BJ (cell line): ENCODE data around the gene HMOX2. TPM values are rescaled to one million over a fixed set of nuclear protein-coding genes. Genes with fewer than 3 reads are reported as not detected.

Experiments
- CTCF ChIA-PET: fragments of 350-600 bp; formaldehyde crosslinking; extraction: SDS; loops from one replicate; lab custom pipeline; 2021; ENCODE audit warnings: antibody characterized with exemption, inconsistent platforms; lab: Yijun Ruan, JAX
- POLR2A ChIA-PET: fragments of 300-600 bp; sonication (Branson Sonifier 250); formaldehyde crosslinking; extraction: SDS; loops from one replicate; lab custom pipeline; 2021; ENCODE audit warnings: antibody characterized with exemption; lab: Charles Lee
- DNase-seq: peaks from one replicate; pipeline ENCODE4 v3.0.0-alpha.2; 2011; ENCODE audit warnings: low read depth
- H3K27me3 ChIP-seq: 2 replicates; pipeline ENCODE4 v1.6.0; 2011; ENCODE audit warnings: low read length; ENCODE audit not compliant: control insufficient read depth, insufficient read depth
- H3K36me3 ChIP-seq: 2 replicates; pipeline ENCODE4 v1.5.1; 2011; ENCODE audit warnings: low read length; ENCODE audit not compliant: control insufficient read depth, insufficient read depth
- H3K4me3 ChIP-seq: 2 replicates; pipeline ENCODE4 v1.5.1; 2011; ENCODE audit warnings: low read depth, mild to moderate bottlenecking, control low read depth, low read length
- polyA plus RNA-seq: library from polyadenylated mRNA; depleted of rRNA; stranded (reverse); fragments of >200 nt; gene quantifications from 2 replicates; pipeline ENCODE4 v1.2.3, GENCODE V29; 2011
- TF ChIP-seq, protein P1 (sequence below): IDR thresholded peaks from 2 replicates; pipeline ENCODE4 v1.5.1; 2011; ENCODE audit warnings: low read depth, mild to moderate bottlenecking, control low read depth, inconsistent platforms, low read length, moderate library complexity; ENCODE audit not compliant: insufficient read depth

The HMOX2 gene
- polyA plus RNA-seq, 1 experiment = 59.5 TPM

GRCh38 chr16:4507588-4508345 lies 31.6 kb downstream of the HMOX2 start:
- no peak overlapping the region for H3K4me3 ChIP-seq
- POLR2A ChIA-PET = no interaction called here
- CTCF ChIA-PET = interaction anchor here (0.6 to 6.8 kb wide), 16 partner anchors 9 to 131 kb away, joined by 3 to 110 read pairs (median 4); partner anchors contain the start of gene HMOX2
- H3K36me3 ChIP-seq = peaks cover 37% of the 10 kb centered on the region
- H3K27me3 ChIP-seq = no peaks in the 10 kb centered on the region
- TF ChIP-seq, protein P1, sequence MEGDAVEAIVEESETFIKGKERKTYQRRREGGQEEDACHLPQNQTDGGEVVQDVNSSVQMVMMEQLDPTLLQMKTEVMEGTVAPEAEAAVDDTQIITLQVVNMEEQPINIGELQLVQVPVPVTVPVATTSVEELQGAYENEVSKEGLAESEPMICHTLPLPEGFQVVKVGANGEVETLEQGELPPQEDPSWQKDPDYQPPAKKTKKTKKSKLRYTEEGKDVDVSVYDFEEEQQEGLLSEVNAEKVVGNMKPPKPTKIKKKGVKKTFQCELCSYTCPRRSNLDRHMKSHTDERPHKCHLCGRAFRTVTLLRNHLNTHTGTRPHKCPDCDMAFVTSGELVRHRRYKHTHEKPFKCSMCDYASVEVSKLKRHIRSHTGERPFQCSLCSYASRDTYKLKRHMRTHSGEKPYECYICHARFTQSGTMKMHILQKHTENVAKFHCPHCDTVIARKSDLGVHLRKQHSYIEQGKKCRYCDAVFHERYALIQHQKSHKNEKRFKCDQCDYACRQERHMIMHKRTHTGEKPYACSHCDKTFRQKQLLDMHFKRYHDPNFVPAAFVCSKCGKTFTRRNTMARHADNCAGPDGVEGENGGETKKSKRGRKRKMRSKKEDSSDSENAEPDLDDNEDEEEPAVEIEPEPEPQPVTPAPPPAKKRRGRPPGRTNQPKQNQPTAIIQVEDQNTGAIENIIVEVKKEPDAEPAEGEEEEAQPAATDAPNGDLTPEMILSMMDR = no peak
- DNase-seq = no peak

DNA sequence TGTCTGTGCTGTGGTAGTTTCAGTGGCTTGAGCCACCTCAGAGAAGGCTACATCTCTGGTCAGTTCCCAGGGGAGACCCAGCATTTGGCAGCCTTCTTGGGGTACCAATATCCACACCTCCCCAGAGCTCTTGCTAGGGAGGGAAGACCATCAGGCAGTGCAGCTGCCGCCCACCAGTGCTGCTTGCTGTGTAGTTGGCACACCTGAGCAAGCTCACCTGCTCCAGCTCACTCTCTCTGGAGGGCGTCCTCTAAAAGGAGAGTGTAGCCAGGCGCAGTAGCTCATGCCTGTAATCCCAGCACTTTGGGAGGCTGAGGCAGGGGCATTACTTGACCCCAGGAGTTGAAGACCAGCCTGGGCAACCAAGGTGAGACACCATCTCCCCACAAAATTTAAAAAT lies 32.6 kb downstream of the HMOX2 start:
- ChIA-PET CTCF (interaction anchor here (0.6 to 6.8 kb wide), 8 partner anchors 8 to 108 kb away, joined by 3 to 110 read pairs (median 14); partner anchors contain the start of gene HMOX2), POLR2A (no interaction called here)
- Histone ChIP-seq H3K27me3 (no peaks in the 10 kb centered on the region), H3K4me3 (no peak overlapping the region), H3K36me3 (peaks cover 42% of the 10 kb centered on the region)
- DNase-seq = no peak
- TF ChIP-seq, protein P1 = no peak

DNA sequence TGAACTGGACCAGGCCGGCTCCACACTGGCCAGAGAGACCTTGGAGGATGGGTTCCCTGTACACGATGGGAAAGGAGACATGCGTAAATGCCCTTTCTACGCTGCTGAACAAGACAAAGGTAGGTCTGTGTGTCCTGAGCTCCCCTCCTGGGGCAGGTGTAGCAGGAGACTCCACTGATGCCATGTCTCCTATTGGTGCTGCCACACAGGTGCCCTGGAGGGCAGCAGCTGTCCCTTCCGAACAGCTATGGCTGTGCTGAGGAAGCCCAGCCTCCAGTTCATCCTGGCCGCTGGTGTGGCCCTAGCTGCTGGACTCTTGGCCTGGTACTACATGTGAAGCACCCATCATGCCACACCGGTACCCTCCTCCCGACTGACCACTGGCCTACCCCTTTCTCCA lies 33.2 kb downstream of the HMOX2 start:
- peaks cover 42% of the 10 kb centered on the region for H3K36me3 ChIP-seq
- CTCF ChIA-PET = interaction anchor here (1.0 to 6.8 kb wide), 5 partner anchors 7 to 114 kb away, joined by 3 to 110 read pairs (median 23); no protein-coding TSS in a partner anchor

GRCh38 chr16:4510131-4510530 lies 33.9 kb downstream of the HMOX2 start:
- CTCF ChIA-PET = interaction anchor here (0.6 to 6.8 kb wide), 7 partner anchors 8 to 234 kb away, joined by 3 to 110 read pairs (median 3); no protein-coding TSS in a partner anchor
- no peak for DNase-seq
- Histone ChIP-seq H3K36me3 (peaks cover 43% of the 10 kb centered on the region), H3K4me3 (no peak overlapping the region), H3K27me3 (no peaks in the 10 kb centered on the region)
- TF ChIP-seq, protein P1 = no peak
- POLR2A ChIA-PET = no interaction called here

More for the DNA sequence above, 33.2 kb downstream of the HMOX2 start:
- TF ChIP-seq, protein P1 = no peak
- Histone ChIP-seq H3K27me3 (no peaks in the 10 kb centered on the region), H3K4me3 (no peak overlapping the region)
- DNase-seq = no peak
- POLR2A ChIA-PET = no interaction called here

DNA sequence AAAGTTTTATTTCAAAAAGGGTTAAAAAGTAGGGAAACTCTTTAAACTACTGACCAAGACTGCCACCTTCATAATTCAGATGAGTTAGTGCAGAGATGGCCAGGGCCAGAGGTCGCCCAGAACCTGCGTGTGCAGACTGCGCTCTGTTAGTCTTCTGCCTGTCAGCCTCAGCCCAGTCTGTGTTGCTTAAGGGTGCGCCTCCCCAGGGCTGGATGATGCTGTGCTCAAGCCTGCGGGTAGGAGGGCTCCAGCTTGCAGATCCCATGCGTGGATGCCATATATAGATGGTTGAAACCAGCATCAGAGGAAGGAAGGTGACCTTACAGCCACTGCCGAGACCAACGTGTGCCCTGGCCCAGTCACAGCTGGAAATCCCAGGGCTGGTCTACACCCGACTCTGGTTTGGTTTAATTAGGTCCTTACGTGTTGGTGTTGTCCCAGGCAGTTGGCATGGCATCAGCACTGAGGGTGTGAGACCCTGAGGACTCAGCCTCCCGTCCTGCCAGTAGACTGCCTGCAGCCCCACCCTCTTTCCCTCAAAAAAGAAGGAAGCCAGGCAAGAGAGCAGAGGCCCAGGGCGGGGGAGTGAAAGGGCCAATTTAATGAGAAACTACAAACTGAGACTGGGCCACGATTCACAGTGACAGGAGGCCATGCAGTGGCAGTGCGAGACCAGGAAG lies 34.7 kb downstream of the HMOX2 start:
- no peak for DNase-seq
- H3K36me3 ChIP-seq = peaks cover 41% of the 10 kb centered on the region
- ChIA-PET CTCF (interaction anchor here (0.5 to 6.8 kb wide), 10 partner anchors 10 to 113 kb away, joined by 3 to 110 read pairs (median 4); partner anchors contain the start of genes HMOX2 and MGRN1), POLR2A (no interaction called here)
- TF ChIP-seq, protein P1 = no peak
- no peak overlapping the region for H3K4me3 ChIP-seq
- H3K27me3 ChIP-seq = no peaks in the 10 kb centered on the region
